HEK293 (cell line): ENCODE results near the gene SLC22A31.

Experiments used
- KLF7 ChIP-seq: fragments of 450-650 bp; formaldehyde crosslinking; IDR thresholded peaks from 2 replicates; pipeline ENCODE4 v1.5.1; 2016; ENCODE audit warnings: missing biosample characterization, missing genetic modification characterization, borderline replicate concordance
- SP2 ChIP-seq: fragments of 450-650 bp; formaldehyde crosslinking; IDR thresholded peaks from 2 replicates; pipeline ENCODE4 v1.5.1; 2016; ENCODE audit warnings: missing biosample characterization, missing genetic modification characterization
- ZBTB21 ChIP-seq: fragments of 450-650 bp; formaldehyde crosslinking; IDR thresholded peaks from 2 replicates; pipeline ENCODE4 v1.5.1; 2017; ENCODE audit warnings: missing biosample characterization, missing genetic modification characterization
- ZNF175 ChIP-seq: fragments of 450-650 bp; formaldehyde crosslinking; IDR thresholded peaks from 2 replicates; pipeline ENCODE4 v1.5.1; 2016; ENCODE audit warnings: missing biosample characterization, missing genetic modification characterization
- ZNF292 ChIP-seq: fragments of 450-650 bp; formaldehyde crosslinking; IDR thresholded peaks from 2 replicates; pipeline ENCODE4 v1.5.1; 2016; ENCODE audit warnings: low read depth, missing biosample characterization, missing genetic modification characterization, borderline replicate concordance
- ZNF366 ChIP-seq: fragments of 450-650 bp; formaldehyde crosslinking; conservative IDR thresholded peaks from 2 replicates; pipeline ENCODE4 v1.5.1; 2016; ENCODE audit warnings: missing biosample characterization, missing genetic modification characterization
- ZNF596 ChIP-seq: fragments of 450-650 bp; IDR thresholded peaks from 2 replicates; pipeline ENCODE4 v1.5.0; 2018; ENCODE audit warnings: missing biosample characterization, mild to moderate bottlenecking, missing genetic modification characterization, moderate library complexity
- ZSCAN30 ChIP-seq: fragments of 450-650 bp; IDR thresholded peaks from 2 replicates; pipeline ENCODE4 v1.5.1; 2018; ENCODE audit warnings: missing biosample characterization, mild to moderate bottlenecking, missing genetic modification characterization, moderate library complexity
- TF ChIP-seq, protein P1 (sequence below): fragments of 450-650 bp; formaldehyde crosslinking; IDR thresholded peaks from 2 replicates; pipeline ENCODE4 v1.5.1; 2016; ENCODE audit warnings: missing biosample characterization, missing genetic modification characterization
- TF ChIP-seq, protein P2 (sequence below): fragments of 450-650 bp; IDR thresholded peaks from 2 replicates; pipeline ENCODE4 v1.5.1; 2018; ENCODE audit warnings: missing biosample characterization, missing genetic modification characterization
- TF ChIP-seq, protein P3 (sequence below): fragments of 450-650 bp; formaldehyde crosslinking; IDR thresholded peaks from 2 replicates; pipeline ENCODE4 v1.5.1; 2016; ENCODE audit warnings: missing biosample characterization, missing genetic modification characterization

DNA sequence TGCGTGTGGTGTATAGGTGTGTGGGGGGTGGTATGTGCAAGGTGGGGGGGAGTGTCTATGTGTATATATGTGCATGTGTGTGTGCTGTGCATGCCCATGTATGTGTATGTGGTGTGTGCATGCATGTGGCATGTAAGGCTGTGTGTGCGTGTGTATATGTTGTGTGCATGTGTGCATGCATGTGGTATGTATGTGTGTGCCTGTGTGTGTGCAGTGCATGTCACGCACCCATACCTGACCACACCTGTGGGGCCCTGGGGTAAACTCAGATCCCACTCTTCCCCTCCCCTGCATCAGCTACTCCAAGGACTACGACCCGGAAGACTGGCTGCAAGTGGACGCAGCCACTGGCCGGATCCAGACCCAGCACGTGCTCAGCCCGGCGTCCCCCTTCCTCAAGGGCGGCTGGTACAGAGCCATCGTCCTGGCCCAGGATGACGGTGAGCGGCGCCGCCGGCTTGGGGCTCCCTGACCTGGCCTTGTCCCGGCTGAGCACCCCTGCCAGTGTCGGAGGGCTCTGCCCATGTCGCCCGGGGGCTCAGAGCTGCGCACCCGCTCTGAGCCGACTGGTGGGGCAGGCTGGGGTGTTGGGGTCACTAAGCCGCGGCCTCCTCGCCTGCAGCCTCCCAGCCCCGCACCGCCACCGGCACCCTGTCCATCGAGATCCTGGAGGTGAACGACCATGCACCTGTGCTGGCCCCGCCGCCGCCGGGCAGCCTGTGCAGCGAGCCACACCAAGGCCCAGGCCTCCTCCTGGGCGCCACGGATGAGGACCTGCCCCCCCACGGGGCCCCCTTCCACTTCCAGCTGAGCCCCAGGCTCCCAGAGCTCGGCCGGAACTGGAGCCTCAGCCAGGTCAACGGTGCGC lies 9.1 kb downstream of the SLC22A31 start:
- TF ChIP-seq ZBTB21 (tag by site-specific recombination) (no peak), ZNF175 (tag by site-specific recombination) (no peak), ZSCAN30 (no peak), KLF7 (tag by site-specific recombination) (no peak), ZNF292 (tag by site-specific recombination) (no peak), ZNF366 (tag by site-specific recombination) (no peak), ZNF596 (no peak), SP2 (tag by site-specific recombination) (no peak)
- TF ChIP-seq, protein P1, sequence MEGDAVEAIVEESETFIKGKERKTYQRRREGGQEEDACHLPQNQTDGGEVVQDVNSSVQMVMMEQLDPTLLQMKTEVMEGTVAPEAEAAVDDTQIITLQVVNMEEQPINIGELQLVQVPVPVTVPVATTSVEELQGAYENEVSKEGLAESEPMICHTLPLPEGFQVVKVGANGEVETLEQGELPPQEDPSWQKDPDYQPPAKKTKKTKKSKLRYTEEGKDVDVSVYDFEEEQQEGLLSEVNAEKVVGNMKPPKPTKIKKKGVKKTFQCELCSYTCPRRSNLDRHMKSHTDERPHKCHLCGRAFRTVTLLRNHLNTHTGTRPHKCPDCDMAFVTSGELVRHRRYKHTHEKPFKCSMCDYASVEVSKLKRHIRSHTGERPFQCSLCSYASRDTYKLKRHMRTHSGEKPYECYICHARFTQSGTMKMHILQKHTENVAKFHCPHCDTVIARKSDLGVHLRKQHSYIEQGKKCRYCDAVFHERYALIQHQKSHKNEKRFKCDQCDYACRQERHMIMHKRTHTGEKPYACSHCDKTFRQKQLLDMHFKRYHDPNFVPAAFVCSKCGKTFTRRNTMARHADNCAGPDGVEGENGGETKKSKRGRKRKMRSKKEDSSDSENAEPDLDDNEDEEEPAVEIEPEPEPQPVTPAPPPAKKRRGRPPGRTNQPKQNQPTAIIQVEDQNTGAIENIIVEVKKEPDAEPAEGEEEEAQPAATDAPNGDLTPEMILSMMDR (tag by site-specific recombination): no peak
- TF ChIP-seq, protein P2, sequence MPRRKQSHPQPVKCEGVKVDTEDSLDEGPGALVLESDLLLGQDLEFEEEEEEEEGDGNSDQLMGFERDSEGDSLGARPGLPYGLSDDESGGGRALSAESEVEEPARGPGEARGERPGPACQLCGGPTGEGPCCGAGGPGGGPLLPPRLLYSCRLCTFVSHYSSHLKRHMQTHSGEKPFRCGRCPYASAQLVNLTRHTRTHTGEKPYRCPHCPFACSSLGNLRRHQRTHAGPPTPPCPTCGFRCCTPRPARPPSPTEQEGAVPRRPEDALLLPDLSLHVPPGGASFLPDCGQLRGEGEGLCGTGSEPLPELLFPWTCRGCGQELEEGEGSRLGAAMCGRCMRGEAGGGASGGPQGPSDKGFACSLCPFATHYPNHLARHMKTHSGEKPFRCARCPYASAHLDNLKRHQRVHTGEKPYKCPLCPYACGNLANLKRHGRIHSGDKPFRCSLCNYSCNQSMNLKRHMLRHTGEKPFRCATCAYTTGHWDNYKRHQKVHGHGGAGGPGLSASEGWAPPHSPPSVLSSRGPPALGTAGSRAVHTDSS: no peak
- TF ChIP-seq, protein P3, sequence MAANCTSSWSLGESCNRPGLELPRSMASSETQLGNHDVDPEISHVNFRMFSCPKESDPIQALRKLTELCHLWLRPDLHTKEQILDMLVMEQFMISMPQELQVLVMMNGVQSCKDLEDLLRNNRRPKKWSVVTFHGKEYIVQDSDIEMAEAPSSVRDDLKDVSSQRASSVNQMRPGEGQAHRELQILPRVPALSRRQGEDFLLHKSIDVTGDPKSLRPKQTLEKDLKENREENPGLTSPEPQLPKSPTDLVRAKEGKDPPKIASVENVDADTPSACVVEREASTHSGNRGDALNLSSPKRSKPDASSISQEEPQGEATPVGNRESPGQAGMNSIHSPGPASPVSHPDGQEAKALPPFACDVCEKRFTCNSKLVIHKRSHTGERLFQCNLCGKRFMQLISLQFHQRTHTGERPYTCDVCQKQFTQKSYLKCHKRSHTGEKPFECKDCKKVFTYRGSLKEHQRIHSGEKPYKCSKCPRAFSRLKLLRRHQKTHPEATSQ: no peak
